Activated naive CD8-positive, alpha-beta T cell (primary cell): ENCODE measurements around the gene TNFSF8.
A peak's percentile ranks its signal among the peaks of the same experiment; 100 is the strongest.

Source experiments
- H3K27ac Mint-ChIP-seq: one replicate; pipeline ENCODE4 v1.8.0; 2021; ENCODE audit warnings: mixed read lengths
- H3K27me3 Mint-ChIP-seq: one replicate; pipeline ENCODE4 v1.8.0; 2021; ENCODE audit warnings: mixed read lengths
- H3K36me3 Mint-ChIP-seq: one replicate; pipeline ENCODE4 v1.8.0; 2021; ENCODE audit warnings: mixed read lengths
- H3K4me1 Mint-ChIP-seq: one replicate; pipeline ENCODE4 v1.8.0; 2021; ENCODE audit warnings: low read depth, mixed read lengths
- H3K4me3 Mint-ChIP-seq: one replicate; pipeline ENCODE4 v1.8.0; 2021; ENCODE audit warnings: mild to moderate bottlenecking, mixed read lengths
- H3K9me3 Mint-ChIP-seq: one replicate; pipeline ENCODE4 v1.8.0; 2021; ENCODE audit warnings: low read depth, mixed read lengths

Gene TNFSF8

GRCh38 chr9:114930056-114930812, at the start of gene TNFSF8:
TNFSF8 (minus strand) TSS chr9:114930591; CDS start chr9:114930303, 288 bp downstream.
- peak within 1 kb of the TSS; percentile 97 for H3K27ac Mint-ChIP-seq
- peaks cover 68% of the 10 kb centered on the region for H3K4me1 Mint-ChIP-seq
- H3K27me3 Mint-ChIP-seq: no peaks in the 10 kb centered on the region
- H3K9me3 Mint-ChIP-seq: no peaks in the 10 kb centered on the region
- peak within 1 kb of the TSS; percentile 97 for H3K4me3 Mint-ChIP-seq
- H3K36me3 Mint-ChIP-seq: peaks cover 11% of the 10 kb centered on the region

- no peak overlapping the region for H3K27ac Mint-ChIP-seq
- H3K4me1 Mint-ChIP-seq: peaks cover 15% of the 10 kb centered on the region
- H3K27me3 Mint-ChIP-seq: no peaks in the 10 kb centered on the region
- no peaks in the 10 kb centered on the region for H3K9me3 Mint-ChIP-seq
- peaks cover 6% of the 10 kb centered on the region for H3K36me3 Mint-ChIP-seq
- no peak overlapping the region for H3K4me3 Mint-ChIP-seq
Observed at GRCh38 chr9:114973216-114973615, 42.8 kb upstream of the TNFSF8 start.

GRCh38 chr9:114972510-114973136, 42.2 kb upstream of the TNFSF8 start:
- Mint-ChIP-seq H3K27me3 (no peaks in the 10 kb centered on the region), H3K36me3 (peaks cover 6% of the 10 kb centered on the region), H3K4me1 (peaks cover 21% of the 10 kb centered on the region), H3K9me3 (no peaks in the 10 kb centered on the region), H3K27ac (no peak overlapping the region), H3K4me3 (no peak overlapping the region)

GRCh38 chr9:114969269-114969668, 38.9 kb upstream of the TNFSF8 start:
- Mint-ChIP-seq H3K27me3 (no peaks in the 10 kb centered on the region), H3K9me3 (no peaks in the 10 kb centered on the region), H3K4me1 (peaks cover 29% of the 10 kb centered on the region), H3K36me3 (peaks cover 7% of the 10 kb centered on the region), H3K27ac (no peak overlapping the region), H3K4me3 (no peak overlapping the region)

- Mint-ChIP-seq H3K27ac (peak overlapping the region; percentile 43), H3K9me3 (no peaks in the 10 kb centered on the region), H3K27me3 (no peaks in the 10 kb centered on the region), H3K4me3 (peak overlapping the region; percentile 27), H3K36me3 (peaks cover 6% of the 10 kb centered on the region), H3K4me1 (peaks cover 29% of the 10 kb centered on the region)
Observed at GRCh38 chr9:114968671-114969070, 38.3 kb upstream of the TNFSF8 start.

- Mint-ChIP-seq H3K36me3 (peaks cover 16% of the 10 kb centered on the region), H3K27ac (no peak overlapping the region), H3K4me1 (peaks cover 34% of the 10 kb centered on the region), H3K4me3 (no peak overlapping the region), H3K27me3 (no peaks in the 10 kb centered on the region), H3K9me3 (peaks cover 10% of the 10 kb centered on the region)
Observed at GRCh38 chr9:114965564-114965963, 35.2 kb upstream of the TNFSF8 start.

GRCh38 chr9:114962809-114963208, 32.4 kb upstream of the TNFSF8 start:
- Mint-ChIP-seq H3K4me3 (no peak overlapping the region), H3K4me1 (peaks cover 42% of the 10 kb centered on the region), H3K27ac (no peak overlapping the region), H3K9me3 (peaks cover 15% of the 10 kb centered on the region), H3K27me3 (no peaks in the 10 kb centered on the region), H3K36me3 (peaks cover 29% of the 10 kb centered on the region)

GRCh38 chr9:114960276-114960675, 29.9 kb upstream of the TNFSF8 start:
- no peaks in the 10 kb centered on the region for H3K27me3 Mint-ChIP-seq
- H3K4me3 Mint-ChIP-seq: peak overlapping the region; percentile 8
- peaks cover 15% of the 10 kb centered on the region for H3K9me3 Mint-ChIP-seq
- peaks cover 29% of the 10 kb centered on the region for H3K36me3 Mint-ChIP-seq
- peaks cover 45% of the 10 kb centered on the region for H3K4me1 Mint-ChIP-seq
- peak overlapping the region; percentile 90 for H3K27ac Mint-ChIP-seq

- Mint-ChIP-seq H3K9me3 (peaks cover 15% of the 10 kb centered on the region), H3K4me3 (peak overlapping the region; percentile 63), H3K27ac (peak overlapping the region; percentile 90)
Observed at GRCh38 chr9:114958844-114959235, 28.4 kb upstream of the TNFSF8 start.

GRCh38 chr9:114958021-114958843, 27.8 kb upstream of the TNFSF8 start:
- no peaks in the 10 kb centered on the region for H3K27me3 Mint-ChIP-seq
- H3K27ac Mint-ChIP-seq: peak overlapping the region; percentile 90
- peak overlapping the region; percentile 63 for H3K4me3 Mint-ChIP-seq
- H3K9me3 Mint-ChIP-seq: peaks cover 14% of the 10 kb centered on the region
- peaks cover 52% of the 10 kb centered on the region for H3K4me1 Mint-ChIP-seq
- peaks cover 24% of the 10 kb centered on the region for H3K36me3 Mint-ChIP-seq

More at GRCh38 chr9:114958844-114959235, 28.4 kb upstream of the TNFSF8 start:
- peaks cover 26% of the 10 kb centered on the region for H3K36me3 Mint-ChIP-seq
- peaks cover 48% of the 10 kb centered on the region for H3K4me1 Mint-ChIP-seq
- no peaks in the 10 kb centered on the region for H3K27me3 Mint-ChIP-seq

GRCh38 chr9:114957558-114957957, 27.2 kb upstream of the TNFSF8 start:
- Mint-ChIP-seq H3K27me3 (no peaks in the 10 kb centered on the region), H3K9me3 (peaks cover 12% of the 10 kb centered on the region), H3K4me1 (peaks cover 52% of the 10 kb centered on the region), H3K4me3 (no peak overlapping the region), H3K36me3 (peaks cover 22% of the 10 kb centered on the region), H3K27ac (peak overlapping the region; percentile 90)

- Mint-ChIP-seq H3K4me3 (no peak overlapping the region), H3K27me3 (no peaks in the 10 kb centered on the region), H3K9me3 (peaks cover 5% of the 10 kb centered on the region), H3K36me3 (peaks cover 9% of the 10 kb centered on the region), H3K4me1 (peaks cover 43% of the 10 kb centered on the region), H3K27ac (no peak overlapping the region)
Observed at GRCh38 chr9:114954956-114955582, 24.7 kb upstream of the TNFSF8 start.

GRCh38 chr9:114953959-114954358, 23.6 kb upstream of the TNFSF8 start:
- no peak overlapping the region for H3K27ac Mint-ChIP-seq

GRCh38 chr9:114953046-114953445, 22.7 kb upstream of the TNFSF8 start:
- Mint-ChIP-seq H3K36me3 (no peaks in the 10 kb centered on the region), H3K4me3 (no peak overlapping the region), H3K27me3 (no peaks in the 10 kb centered on the region), H3K4me1 (peaks cover 22% of the 10 kb centered on the region), H3K9me3 (no peaks in the 10 kb centered on the region), H3K27ac (no peak overlapping the region)

More at GRCh38 chr9:114953959-114954358, 23.6 kb upstream of the TNFSF8 start:
- H3K4me3 Mint-ChIP-seq: no peak overlapping the region
- peaks cover 31% of the 10 kb centered on the region for H3K4me1 Mint-ChIP-seq
- H3K36me3 Mint-ChIP-seq: peaks cover under 1% of the 10 kb centered on the region
- H3K27me3 Mint-ChIP-seq: no peaks in the 10 kb centered on the region
- H3K9me3 Mint-ChIP-seq: no peaks in the 10 kb centered on the region
